Mesenchymal stem cell (in vitro differentiated cells and primary cell): ENCODE data around the gene TTYH3.
A peak's percentile ranks its signal among the peaks of the same experiment; 100 is the strongest.
"Not testable (repeated sequence)": the region's sequence is repeated elsewhere in the genome, so short reads cannot be mapped to it uniquely, and the experiment has no call there.

ENCODE experiments used
- DNase-seq: peaks from one replicate; pipeline ENCODE4 v3.0.0-alpha.2; 2013
- H2AFZ ChIP-seq: one replicate; pipeline ENCODE4 v1.6.1; 2013; ENCODE audit warnings: low read depth, mild to moderate bottlenecking, control low read depth, inconsistent platforms, low read length, moderate library complexity
- H2AK5ac ChIP-seq: 2 replicates; pipeline ENCODE4 v1.6.1; 2013; ENCODE audit warnings: low read length, moderate library complexity, mild to moderate bottlenecking, inconsistent platforms; ENCODE audit not compliant: severe bottlenecking
- H2BK120ac ChIP-seq: one replicate; pipeline ENCODE4 v1.6.1; 2013; ENCODE audit warnings: low read depth, mild to moderate bottlenecking, inconsistent platforms, low read length, moderate library complexity
- H2BK12ac ChIP-seq, 2 experiments: one replicate each; pipeline ENCODE4 v1.6.1; 2013; ENCODE audit warnings: inconsistent platforms in 2 of 2, low read length in 2 of 2, mild to moderate bottlenecking in 2 of 2, moderate library complexity in 2 of 2, control low read depth in 1 of 2
- H2BK15ac ChIP-seq: one replicate; pipeline ENCODE4 v1.6.1; 2013; ENCODE audit warnings: mild to moderate bottlenecking, low read depth, inconsistent platforms; ENCODE audit not compliant: poor library complexity, severe bottlenecking
- H2BK5ac ChIP-seq: 2 replicates; pipeline ENCODE4 v1.6.1; 2013; ENCODE audit warnings: low read depth, mild to moderate bottlenecking, low read length, control low read depth, inconsistent platforms; ENCODE audit not compliant: poor library complexity, severe bottlenecking
- H3K14ac ChIP-seq, 2 experiments: one replicate each; pipeline ENCODE4 v1.6.1; 2013; ENCODE audit warnings: inconsistent platforms in 2 of 2, low read length in 2 of 2, control low read depth in 1 of 2, mild to moderate bottlenecking in 1 of 2, moderate library complexity in 1 of 2
- H3K18ac ChIP-seq, 2 experiments: one replicate each; pipeline ENCODE4 v1.6.1; 2013; ENCODE audit warnings: inconsistent platforms in 2 of 2, low read length in 2 of 2, control low read depth in 1 of 2, low read depth in 1 of 2, mild to moderate bottlenecking in 1 of 2
- H3K23ac ChIP-seq, 2 experiments: one replicate each; pipeline ENCODE4 v1.6.1; 2013; ENCODE audit warnings: inconsistent platforms in 2 of 2, low read length in 2 of 2, mild to moderate bottlenecking in 2 of 2, moderate library complexity in 2 of 2, control low read depth in 1 of 2
- H3K27ac ChIP-seq: 2 replicates; pipeline ENCODE4 v1.5.1; 2013; ENCODE audit warnings: mild to moderate bottlenecking, moderate library complexity, low read length, control low read depth, inconsistent platforms; ENCODE audit not compliant: poor library complexity, severe bottlenecking
- H3K27me3 ChIP-seq, 2 experiments: 2 replicates each; pipeline versions ENCODE4 v1.6.1 to v1.7.0; 2013; ENCODE audit warnings: low read length in 2 of 2, mild to moderate bottlenecking in 2 of 2, moderate library complexity in 2 of 2, control low read depth in 1 of 2, inconsistent platforms in 1 of 2; ENCODE audit not compliant: control insufficient read depth in 1 of 2, insufficient read depth in 1 of 2
- H3K36me3 ChIP-seq, 2 experiments: 2 replicates each; pipeline versions ENCODE4 v1.6.1 to v1.7.0; 2013; ENCODE audit warnings: low read length in 2 of 2, control low read depth in 1 of 2, inconsistent platforms in 1 of 2, low read depth in 1 of 2, mild to moderate bottlenecking in 1 of 2; ENCODE audit not compliant: insufficient read depth in 2 of 2, control insufficient read depth in 1 of 2
- H3K4ac ChIP-seq, 2 experiments: one replicate each; pipeline ENCODE4 v1.6.1; 2013; ENCODE audit warnings: inconsistent platforms in 2 of 2, low read length in 2 of 2, mild to moderate bottlenecking in 2 of 2, moderate library complexity in 2 of 2, control low read depth in 1 of 2, low read depth in 1 of 2
- H3K4me1 ChIP-seq: 2 replicates; pipeline ENCODE4 v1.6.1; 2013; ENCODE audit warnings: low read depth, low read length, control low read depth; ENCODE audit not compliant: control insufficient read depth, insufficient read depth
- H3K4me2 ChIP-seq: 2 replicates; pipeline ENCODE4 v1.6.1; 2013; ENCODE audit warnings: low read length, mild to moderate bottlenecking, inconsistent platforms; ENCODE audit not compliant: poor library complexity, severe bottlenecking
- H3K4me3 ChIP-seq, 2 experiments: 2 replicates each; pipeline versions ENCODE4 v1.5.1 to v1.7.0; 2013; ENCODE audit warnings: low read length in 2 of 2, mild to moderate bottlenecking in 2 of 2, control low read depth in 1 of 2, low read depth in 1 of 2; ENCODE audit not compliant: insufficient read depth in 1 of 2
- H3K79me1 ChIP-seq: replicated peaks from 2 replicates; pipeline ENCODE4 v1.6.1; 2013; ENCODE audit warnings: mild to moderate bottlenecking, control low read depth, low read length, inconsistent platforms; ENCODE audit not compliant: poor library complexity, severe bottlenecking
- H3K9ac ChIP-seq: 2 replicates; pipeline ENCODE4 v1.7.0; 2013; ENCODE audit warnings: mild to moderate bottlenecking, low read length, moderate library complexity
- H3K9me3 ChIP-seq: 2 replicates; pipeline ENCODE4 v1.7.0; 2013; ENCODE audit warnings: mild to moderate bottlenecking, low read length; ENCODE audit not compliant: control insufficient read depth
- H4K8ac ChIP-seq: one replicate; pipeline ENCODE4 v1.6.1; 2013; ENCODE audit warnings: inconsistent platforms, mild to moderate bottlenecking, low read length, moderate library complexity
- H4K91ac ChIP-seq: one replicate; pipeline ENCODE4 v1.6.1; 2013; ENCODE audit warnings: mild to moderate bottlenecking, low read length, inconsistent platforms
- WGBS: methylation state at CpG from one replicate; pipeline ENCODE4 v1.1.7; 2013; ENCODE audit warnings: mixed read lengths; 5-methylcytosine and 5-hydroxymethylcytosine counted together

The TTYH3 gene

DNA sequence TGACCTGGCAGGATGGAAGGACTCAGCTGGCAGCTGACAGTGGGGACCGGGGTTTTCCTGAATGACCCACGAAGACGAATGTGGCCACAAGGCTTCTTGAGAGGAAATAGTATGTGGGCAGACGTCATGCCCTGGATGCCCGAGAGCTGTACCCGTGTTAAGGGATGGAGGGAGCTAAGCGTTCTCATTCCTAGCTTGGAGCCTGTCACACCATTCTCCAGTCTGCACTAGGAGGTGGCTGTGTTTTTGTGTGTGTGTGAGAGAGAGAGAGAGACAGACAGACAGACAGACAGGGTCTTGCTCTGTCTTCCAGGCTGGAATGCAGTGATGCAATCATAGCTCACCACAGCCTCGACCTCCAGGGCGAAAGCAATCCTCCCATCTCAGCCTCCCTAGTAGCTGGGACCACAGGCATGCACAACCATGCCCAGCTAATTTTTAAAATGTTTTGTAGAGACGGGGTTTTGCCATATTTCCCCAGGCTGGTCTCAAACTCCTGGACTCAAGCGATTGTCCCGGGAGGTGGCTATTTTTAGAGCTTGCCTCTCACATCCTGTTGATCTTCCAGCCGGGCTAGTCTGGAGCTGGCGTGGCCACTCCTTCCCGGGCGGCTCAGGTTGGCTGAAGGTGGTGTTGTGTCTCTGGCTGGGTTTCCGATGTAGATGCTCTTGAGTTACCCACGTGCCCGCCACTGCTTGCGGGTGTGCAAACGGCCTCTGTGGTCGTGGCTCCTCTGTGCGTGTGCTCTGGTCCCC, 58.3 kb downstream of the TTYH3 start:
- H4K8ac ChIP-seq, result no peak overlapping the region
- no peak overlapping the region for H3K27ac ChIP-seq
- H2BK15ac ChIP-seq, result no peak overlapping the region
- peak overlapping the region in 1 of 2 experiments; percentile 91 for H3K14ac ChIP-seq
- no peak overlapping the region for H3K4ac ChIP-seq
- H2AK5ac ChIP-seq, result peak overlapping the region; percentile 68
- H3K4me2 ChIP-seq, result no peak overlapping the region
- no peaks in the 10 kb centered on the region for H3K9me3 ChIP-seq
- H3K79me1 ChIP-seq, result peaks cover 1% of the 10 kb centered on the region
- no peak overlapping the region for H3K9ac ChIP-seq
- peaks cover 38% of the 10 kb centered on the region for H3K4me1 ChIP-seq
- peaks cover 24 to 38% of the 10 kb centered on the region in 2 experiments for H3K27me3 ChIP-seq
- H4K91ac ChIP-seq, result no peak overlapping the region
- DNase-seq, result peak; percentile 55
- H3K23ac ChIP-seq, result no peak overlapping the region
- H2BK5ac ChIP-seq, result no peak overlapping the region
- H2AFZ ChIP-seq, result no peak overlapping the region
- peak overlapping the region; percentile 45 to 52 for H2BK12ac ChIP-seq
- no peak overlapping the region for H2BK120ac ChIP-seq
- H3K18ac ChIP-seq, result no peak overlapping the region
- peaks cover 0 to 2% of the 10 kb centered on the region in 2 experiments for H3K36me3 ChIP-seq
- H3K4me3 ChIP-seq, result no peak overlapping the region
- 74% methylated on average over 23 of the region's 23 CpGs for WGBS

DNA sequence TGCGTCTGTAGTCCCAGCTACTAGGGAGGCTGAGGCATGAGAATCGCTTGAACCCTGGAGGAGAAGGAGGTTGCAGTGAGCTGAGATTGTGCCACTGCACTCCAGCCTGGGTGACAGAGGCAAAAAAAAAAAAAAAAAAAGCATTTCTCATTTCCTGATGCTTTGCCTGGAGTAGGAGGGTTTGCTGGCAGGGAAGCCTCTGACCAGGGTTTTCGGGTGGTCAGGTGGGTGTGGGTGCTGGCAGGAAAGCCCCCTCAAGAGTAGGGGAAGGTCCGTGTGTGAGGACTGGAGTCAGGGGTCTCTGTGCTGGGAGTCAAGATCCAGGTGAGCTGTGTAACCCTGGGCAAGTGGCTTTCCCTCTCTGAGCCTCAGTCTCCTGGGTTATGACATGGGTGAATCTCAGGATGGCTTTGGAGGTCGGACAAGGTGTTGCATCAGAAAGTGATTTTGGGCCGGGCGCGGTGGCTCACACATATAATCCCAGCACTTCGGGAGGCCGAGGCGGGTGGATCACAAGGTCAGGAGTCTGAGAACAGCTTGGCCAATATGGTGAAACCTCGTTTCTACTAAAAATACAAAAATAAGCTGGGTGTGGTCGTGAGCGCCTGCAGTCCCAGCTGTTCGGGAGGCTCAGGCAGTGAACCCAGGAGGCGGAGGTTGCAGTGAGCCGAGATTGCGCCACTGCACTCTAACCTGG, 59.4 kb downstream of the TTYH3 start:
- H4K8ac ChIP-seq, result no peak overlapping the region
- no peak overlapping the region for H3K27ac ChIP-seq

DNA sequence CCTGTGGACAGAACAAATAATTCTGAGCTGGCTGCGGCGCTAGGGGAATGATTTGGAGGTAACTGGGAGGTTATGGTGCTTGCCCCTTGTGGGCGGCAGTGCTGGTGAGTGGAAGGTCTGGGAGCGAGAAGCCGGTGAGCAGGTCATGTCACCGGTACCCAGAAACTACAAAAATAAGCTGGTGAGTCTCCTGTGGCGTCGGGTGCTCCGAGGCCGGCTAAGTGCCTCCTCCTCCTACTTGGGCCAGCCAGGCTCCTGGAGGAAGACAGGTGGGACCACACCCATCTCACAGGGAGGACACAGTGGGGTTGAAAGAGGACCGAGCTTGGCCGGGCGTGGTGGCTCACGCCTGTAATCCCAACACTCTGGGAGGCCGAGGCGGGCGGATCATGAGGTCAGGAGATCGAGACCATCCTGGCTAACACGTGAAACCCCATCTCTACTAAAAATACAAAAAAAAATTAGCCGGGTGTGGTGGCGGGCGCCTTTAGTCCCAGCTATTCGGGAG, 60.2 kb downstream of the TTYH3 start:
- not testable (repeated sequence) for H2AFZ ChIP-seq, H3K27ac ChIP-seq, H4K91ac ChIP-seq, H3K18ac ChIP-seq, H3K79me1 ChIP-seq, H2BK5ac ChIP-seq, H3K23ac ChIP-seq, H2BK12ac ChIP-seq, H2BK120ac ChIP-seq, H3K36me3 ChIP-seq, H4K8ac ChIP-seq, H3K9me3 ChIP-seq, H3K4ac ChIP-seq, H3K14ac ChIP-seq, H2AK5ac ChIP-seq, H3K4me2 ChIP-seq, DNase-seq, H3K9ac ChIP-seq, H3K4me3 ChIP-seq
- Histone ChIP-seq H2BK15ac (peak overlapping the region; percentile 46), H3K27me3 (peaks cover 20 to 31% of the 10 kb centered on the region in 2 experiments), H3K4me1 (peaks cover 38% of the 10 kb centered on the region)
- 93% methylated on average over 22 of the region's 23 CpGs for WGBS

More for the DNA sequence above, 59.4 kb downstream of the TTYH3 start:
- no peak for DNase-seq
- no peak overlapping the region for H2BK5ac ChIP-seq
- no peak overlapping the region for H2BK15ac ChIP-seq
- H3K4me3 ChIP-seq, result no peak overlapping the region
- H2AFZ ChIP-seq, result no peak overlapping the region
- no peak overlapping the region for H2AK5ac ChIP-seq
- peaks cover 2% of the 10 kb centered on the region for H3K79me1 ChIP-seq
- H4K91ac ChIP-seq, result no peak overlapping the region
- H3K9ac ChIP-seq, result no peak overlapping the region
- H2BK12ac ChIP-seq, result no peak overlapping the region
- H3K9me3 ChIP-seq, result no peaks in the 10 kb centered on the region
- H3K36me3 ChIP-seq, result peaks cover 0 to 4% of the 10 kb centered on the region in 2 experiments
- WGBS, result 96% methylated on average over 18 of the region's 18 CpGs
- H3K18ac ChIP-seq, result no peak overlapping the region
- H3K4ac ChIP-seq, result no peak overlapping the region
- no peak overlapping the region for H3K14ac ChIP-seq
- no peak overlapping the region for H3K4me2 ChIP-seq
- peaks cover 38% of the 10 kb centered on the region for H3K4me1 ChIP-seq
- H3K27me3 ChIP-seq, result peaks cover 20 to 33% of the 10 kb centered on the region in 2 experiments
- no peak overlapping the region for H3K23ac ChIP-seq
- H2BK120ac ChIP-seq, result no peak overlapping the region

GRCh38 chr7:2692543-2692942, 60.8 kb downstream of the TTYH3 start:
- Histone ChIP-seq H2BK120ac (no peak overlapping the region), H3K9me3 (no peaks in the 10 kb centered on the region), H2AFZ (no peak overlapping the region), H3K27ac (no peak overlapping the region), H3K4ac (no peak overlapping the region), H2BK5ac (no peak overlapping the region), H2BK12ac (no peak overlapping the region), H3K18ac (no peak overlapping the region), H2BK15ac (no peak overlapping the region), H3K14ac (no peak overlapping the region), H3K23ac (no peak overlapping the region), H4K91ac (no peak overlapping the region), H3K27me3 (peaks cover 16 to 27% of the 10 kb centered on the region in 2 experiments), H4K8ac (no peak overlapping the region), H3K36me3 (peaks cover 0 to 4% of the 10 kb centered on the region in 2 experiments), H3K4me1 (peaks cover 34% of the 10 kb centered on the region), H3K79me1 (peaks cover 2% of the 10 kb centered on the region), H3K4me2 (no peak overlapping the region), H3K9ac (no peak overlapping the region), H3K4me3 (no peak overlapping the region), H2AK5ac (no peak overlapping the region)
- WGBS, result 92% methylated on average over 14 of the region's 14 CpGs
- no peak for DNase-seq
